Type B pancreatic cell (in vitro differentiated cells): ENCODE data around the gene ZNF222. TPM values are rescaled to one million over a fixed set of nuclear protein-coding genes. Genes with fewer than 3 reads are reported as not detected.

Source experiments
- DNase-seq: peaks from one replicate; pipeline ENCODE4 v3.0.0; 2021; ENCODE audit warnings: mixed read lengths; ENCODE audit not compliant: unreplicated experiment; ENCODE audit errors: extremely low spot score
- H3K27ac Mint-ChIP-seq: 2 replicates; pipeline ENCODE4 v1.8.0; 2021; ENCODE audit warnings: mild to moderate bottlenecking, mixed read lengths
- H3K27me3 Mint-ChIP-seq: 2 replicates; pipeline ENCODE4 v1.8.0; 2021; ENCODE audit warnings: mixed read lengths
- H3K36me3 Mint-ChIP-seq: 2 replicates; pipeline ENCODE4 v1.8.0; 2021; ENCODE audit warnings: mixed read lengths
- H3K4me1 Mint-ChIP-seq: one replicate; pipeline ENCODE4 v1.8.0; 2021; ENCODE audit warnings: mixed read lengths; ENCODE audit not compliant: unreplicated experiment
- H3K4me3 Mint-ChIP-seq: 2 replicates; pipeline ENCODE4 v1.8.0; 2021; ENCODE audit warnings: mild to moderate bottlenecking, mixed read lengths
- H3K9me3 Mint-ChIP-seq: 2 replicates; pipeline ENCODE4 v1.8.0; 2021; ENCODE audit warnings: mixed read lengths
- total RNA-seq: library from RNA; stranded (reverse); gene quantifications from 2 replicates; pipeline ENCODE4 v1.2.1, GENCODE V29; 2021; ENCODE audit warnings: low replicate concordance
- TF ChIP-seq, protein P1 (sequence below): fragments of 200-600 bp; sonication (generic); conservative IDR thresholded peaks from 2 replicates; pipeline ENCODE4 v1.5.0; 2021; ENCODE audit warnings: antibody characterized with exemption, mild to moderate bottlenecking

ZNF222 gene
- total RNA-seq, 1 donor from 2014 or later: 7.9 TPM

DNA sequence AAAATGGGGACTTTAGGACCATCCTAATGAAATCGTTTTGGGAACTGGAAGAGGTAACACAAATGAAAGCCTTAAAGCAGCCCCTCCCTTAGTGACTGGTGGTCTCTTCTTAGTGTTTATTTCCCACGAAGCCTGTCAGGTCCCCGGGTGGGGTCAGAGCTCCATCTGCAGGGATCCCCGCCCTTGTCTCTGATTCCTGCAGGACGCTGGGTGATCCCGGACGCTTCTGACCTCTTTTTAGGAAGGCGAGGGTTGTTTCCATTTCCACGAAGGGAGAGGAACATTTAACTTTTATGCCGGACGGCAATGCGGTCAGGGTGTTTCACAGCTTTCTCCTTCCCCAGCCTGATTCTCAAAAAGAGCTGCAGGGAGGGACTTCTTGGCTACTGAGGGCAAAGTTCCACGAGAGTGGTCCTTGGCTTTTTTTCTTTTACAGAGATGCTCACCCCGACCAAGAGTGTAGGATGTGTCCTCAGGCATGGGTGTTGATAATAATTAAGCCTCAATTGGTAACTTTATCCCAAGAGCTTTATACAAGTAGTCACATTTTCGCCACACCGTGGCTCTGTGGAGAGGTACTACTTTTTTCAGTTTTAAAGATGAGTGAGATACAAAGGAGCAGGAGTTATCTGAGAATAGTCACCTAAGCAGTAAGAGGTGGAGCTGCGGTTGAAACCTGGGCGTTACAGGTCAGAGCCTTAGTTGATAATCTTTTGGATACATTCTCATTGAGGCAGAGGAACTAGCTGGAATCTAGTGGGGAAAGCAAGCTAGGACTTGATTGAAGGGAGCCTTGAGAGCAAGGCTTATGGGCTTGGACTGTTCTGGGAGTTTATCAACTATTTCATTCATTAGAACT, 47.6 kb downstream of the ZNF222 start:
- H3K27me3 Mint-ChIP-seq: no peaks in the 10 kb centered on the region
- peaks cover 41% of the 10 kb centered on the region for H3K36me3 Mint-ChIP-seq
- TF ChIP-seq, protein P1, sequence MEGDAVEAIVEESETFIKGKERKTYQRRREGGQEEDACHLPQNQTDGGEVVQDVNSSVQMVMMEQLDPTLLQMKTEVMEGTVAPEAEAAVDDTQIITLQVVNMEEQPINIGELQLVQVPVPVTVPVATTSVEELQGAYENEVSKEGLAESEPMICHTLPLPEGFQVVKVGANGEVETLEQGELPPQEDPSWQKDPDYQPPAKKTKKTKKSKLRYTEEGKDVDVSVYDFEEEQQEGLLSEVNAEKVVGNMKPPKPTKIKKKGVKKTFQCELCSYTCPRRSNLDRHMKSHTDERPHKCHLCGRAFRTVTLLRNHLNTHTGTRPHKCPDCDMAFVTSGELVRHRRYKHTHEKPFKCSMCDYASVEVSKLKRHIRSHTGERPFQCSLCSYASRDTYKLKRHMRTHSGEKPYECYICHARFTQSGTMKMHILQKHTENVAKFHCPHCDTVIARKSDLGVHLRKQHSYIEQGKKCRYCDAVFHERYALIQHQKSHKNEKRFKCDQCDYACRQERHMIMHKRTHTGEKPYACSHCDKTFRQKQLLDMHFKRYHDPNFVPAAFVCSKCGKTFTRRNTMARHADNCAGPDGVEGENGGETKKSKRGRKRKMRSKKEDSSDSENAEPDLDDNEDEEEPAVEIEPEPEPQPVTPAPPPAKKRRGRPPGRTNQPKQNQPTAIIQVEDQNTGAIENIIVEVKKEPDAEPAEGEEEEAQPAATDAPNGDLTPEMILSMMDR: no peak
- H3K9me3 Mint-ChIP-seq: peaks cover 22% of the 10 kb centered on the region
- peak overlapping the region; percentile 97 for H3K27ac Mint-ChIP-seq
- H3K4me3 Mint-ChIP-seq: peak overlapping the region; percentile 97
- peaks cover 18% of the 10 kb centered on the region for H3K4me1 Mint-ChIP-seq
- DNase-seq: no peak

DNA sequence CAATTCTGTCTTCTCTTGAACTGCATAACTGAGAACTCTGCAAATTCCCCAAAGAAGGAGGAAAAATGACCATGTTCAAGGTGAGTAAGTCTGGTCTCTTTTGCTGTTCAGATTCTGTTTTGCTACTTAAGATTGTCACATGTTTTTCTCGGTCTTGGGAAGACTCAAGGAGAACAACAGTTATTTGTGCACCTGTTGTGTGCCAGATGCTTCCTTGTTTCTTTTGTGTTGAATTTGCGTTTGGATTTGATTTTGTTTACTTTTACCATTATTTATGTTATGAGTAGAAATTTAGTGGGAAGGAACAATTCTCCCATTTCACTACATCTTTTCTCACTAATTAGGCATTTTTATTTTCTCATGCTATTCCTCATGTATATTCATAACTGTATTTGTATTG, 51.1 kb downstream of the ZNF222 start:
- Mint-ChIP-seq H3K4me1 (peaks cover 16% of the 10 kb centered on the region), H3K27me3 (no peaks in the 10 kb centered on the region), H3K27ac (no peak overlapping the region), H3K9me3 (peaks cover 5% of the 10 kb centered on the region), H3K36me3 (peaks cover 26% of the 10 kb centered on the region), H3K4me3 (no peak overlapping the region)
- TF ChIP-seq, protein P1: no peak
- DNase-seq: no peak

Other genes with a start within 250 kb of the ZNF222 start
- gene KCNN4, start 244.4 kb upstream of the ZNF222 start, total RNA-seq: 1.6 and 7.7 TPM in 2 replicates
- gene LYPD5, start 222.9 kb upstream of the ZNF222 start, total RNA-seq: 0.85 and 3.9 TPM in 2 replicates
- 13.1 and 18.2 TPM in 2 replicates for gene ZNF283, start 198.1 kb upstream of the ZNF222 start, total RNA-seq
- gene ZNF404, start 141.4 kb upstream of the ZNF222 start, total RNA-seq: 5.4 and 7.5 TPM in 2 replicates
- gene ZNF45, start 90.1 kb upstream of the ZNF222 start, total RNA-seq: 13.9 and 19.2 TPM in 2 replicates
- gene ZNF221, start 74.2 kb upstream of the ZNF222 start, total RNA-seq: 7.6 and 12.2 TPM in 2 replicates
- gene ZNF155, start 41.2 kb upstream of the ZNF222 start, total RNA-seq: 9.8 and 10.3 TPM in 2 replicates
- 5.0 and 6.5 TPM in 2 replicates for gene ZNF230, start 22.4 kb upstream of the ZNF222 start, total RNA-seq
- 8.4 and 10.0 TPM in 2 replicates for gene ZNF223, start 26.7 kb downstream of the ZNF222 start, total RNA-seq
- gene ZNF284, start 46.8 kb downstream of the ZNF222 start, total RNA-seq: 4.9 and 5.2 TPM in 2 replicates
- gene ZNF224, start 69.0 kb downstream of the ZNF222 start, total RNA-seq: 28.9 and 32.8 TPM in 2 replicates
- 5.8 and 8.4 TPM in 2 replicates for gene ZNF225, start 88.0 kb downstream of the ZNF222 start, total RNA-seq
- 17.2 and 20.7 TPM in 2 replicates for gene ZNF234, start 116.2 kb downstream of the ZNF222 start, total RNA-seq
- 25.1 and 28.8 TPM in 2 replicates for gene ZNF226, start 139.7 kb downstream of the ZNF222 start, total RNA-seq
- gene ZNF227, start 187.2 kb downstream of the ZNF222 start, total RNA-seq: 21.3 and 32.1 TPM in 2 replicates
- 3.2 and 4.4 TPM in 2 replicates for gene ZNF233, start 234.5 kb downstream of the ZNF222 start, total RNA-seq